ENCODE results near the gene ERC2. TPM values are rescaled to one million over a fixed set of nuclear protein-coding genes. Genes with fewer than 3 reads are reported as not detected.

Gene ERC2
- total RNA-seq, 3 donors from 2014 or later (not counting 1 experiment from before 2014, with no cell fraction given), result not detected

- H3K4me3 ChIP-seq (ENCODE audit: low read length), result no peak overlapping the region
- H3K36me3 ChIP-seq (ENCODE audit: control insufficient read depth, insufficient read depth, low read length), result no peaks in the 10 kb centered on the region
- no peak overlapping the region for H3K27ac Mint-ChIP-seq
- H3K4me1 ChIP-seq (ENCODE audit: control insufficient read depth, insufficient read depth, low read length), result no peaks in the 10 kb centered on the region
- DNase-seq, result no peak
- H3K4me1 Mint-ChIP-seq, result no peaks in the 10 kb centered on the region
- no peak overlapping the region for H3K27ac ChIP-seq (ENCODE audit: low read length)
- H3K27me3 Mint-ChIP-seq (ENCODE audit: low read depth in 2 of 2), result no peaks in the 10 kb centered on the region
- no peaks in the 10 kb centered on the region for H3K9me3 ChIP-seq (ENCODE audit: control insufficient read depth, insufficient read depth, low read length)
- no peaks in the 10 kb centered on the region for H3K9me3 Mint-ChIP-seq
- no peak for ATAC-seq
- 71% methylated on average over 8 of the region's 9 CpGs for WGBS (ENCODE audit: insufficient coverage)
- H3K27me3 ChIP-seq (ENCODE audit: control insufficient read depth, insufficient read depth, low read length), result no peaks in the 10 kb centered on the region
- intact Hi-C loops (cut with micrococcal nuclease), result no loop called here
- no peak overlapping the region for H3K4me3 Mint-ChIP-seq
- H3K36me3 Mint-ChIP-seq, result no peaks in the 10 kb centered on the region
- TF ChIP-seq CTCF (IDR thresholded peaks at IDR 0.05), result no peak
These were observed 882.4 kb downstream of the ERC2 start for GRCh38 chr3:55585856-55586255.

- H3K4me3 Mint-ChIP-seq, result no peak overlapping the region
- Histone ChIP-seq H3K9me3 (ENCODE audit: control insufficient read depth, insufficient read depth, low read length) (no peaks in the 10 kb centered on the region), H3K4me1 (ENCODE audit: control insufficient read depth, insufficient read depth, low read length) (no peaks in the 10 kb centered on the region), H3K27me3 (ENCODE audit: control insufficient read depth, insufficient read depth, low read length) (no peaks in the 10 kb centered on the region), H3K4me3 (ENCODE audit: low read length) (no peak overlapping the region), H3K27ac (ENCODE audit: low read length) (no peak overlapping the region), H3K36me3 (ENCODE audit: control insufficient read depth, insufficient read depth, low read length) (no peaks in the 10 kb centered on the region)
- H3K9me3 Mint-ChIP-seq, result no peaks in the 10 kb centered on the region
- H3K27ac Mint-ChIP-seq, result no peak overlapping the region
- ATAC-seq, result no peak
- 92% methylated on average over 15 of the region's 15 CpGs for WGBS (ENCODE audit: insufficient coverage)
- TF ChIP-seq CTCF (IDR thresholded peaks at IDR 0.05), result no peak
- H3K36me3 Mint-ChIP-seq, result no peaks in the 10 kb centered on the region
- H3K4me1 Mint-ChIP-seq, result no peaks in the 10 kb centered on the region
- no peaks in the 10 kb centered on the region for H3K27me3 Mint-ChIP-seq (ENCODE audit: low read depth in 2 of 2)
- no peak for DNase-seq
- intact Hi-C loops (cut with micrococcal nuclease), result no loop called here
These were observed 883.4 kb downstream of the ERC2 start for GRCh38 chr3:55584716-55585368.

- Histone ChIP-seq H3K4me1 (ENCODE audit: control insufficient read depth, insufficient read depth, low read length) (no peaks in the 10 kb centered on the region), H3K27me3 (ENCODE audit: control insufficient read depth, insufficient read depth, low read length) (no peaks in the 10 kb centered on the region), H3K36me3 (ENCODE audit: control insufficient read depth, insufficient read depth, low read length) (no peaks in the 10 kb centered on the region), H3K27ac (ENCODE audit: low read length) (no peak overlapping the region), H3K4me3 (ENCODE audit: low read length) (no peak overlapping the region), H3K9me3 (ENCODE audit: control insufficient read depth, insufficient read depth, low read length) (no peaks in the 10 kb centered on the region)
- H3K27ac Mint-ChIP-seq, result no peak overlapping the region
- H3K4me1 Mint-ChIP-seq, result no peaks in the 10 kb centered on the region
- no peak overlapping the region for H3K4me3 Mint-ChIP-seq
- TF ChIP-seq CTCF (IDR thresholded peaks at IDR 0.05), result no peak
- no peaks in the 10 kb centered on the region for H3K36me3 Mint-ChIP-seq
- ATAC-seq (no peak), DNase-seq (no peak)
- WGBS (ENCODE audit: insufficient coverage), result 94% methylated on average over 3 of the region's 3 CpGs
- no peaks in the 10 kb centered on the region for H3K27me3 Mint-ChIP-seq (ENCODE audit: low read depth in 2 of 2)
- intact Hi-C loops (cut with micrococcal nuclease), result no loop called here
- H3K9me3 Mint-ChIP-seq, result no peaks in the 10 kb centered on the region
These were observed 884.2 kb downstream of the ERC2 start for GRCh38 chr3:55584030-55584429.

GRCh38 chr3:55583475-55583874, 884.8 kb downstream of the ERC2 start:
- H3K27ac Mint-ChIP-seq, result no peak overlapping the region
- H3K9me3 Mint-ChIP-seq, result no peaks in the 10 kb centered on the region
- no peaks in the 10 kb centered on the region for H3K27me3 Mint-ChIP-seq (ENCODE audit: low read depth in 2 of 2)
- Histone ChIP-seq H3K27me3 (ENCODE audit: control insufficient read depth, insufficient read depth, low read length) (no peaks in the 10 kb centered on the region), H3K4me3 (ENCODE audit: low read length) (no peak overlapping the region), H3K4me1 (ENCODE audit: control insufficient read depth, insufficient read depth, low read length) (no peaks in the 10 kb centered on the region), H3K9me3 (ENCODE audit: control insufficient read depth, insufficient read depth, low read length) (no peaks in the 10 kb centered on the region), H3K27ac (ENCODE audit: low read length) (no peak overlapping the region), H3K36me3 (ENCODE audit: control insufficient read depth, insufficient read depth, low read length) (no peaks in the 10 kb centered on the region)
- no peaks in the 10 kb centered on the region for H3K4me1 Mint-ChIP-seq
- 74% methylated on average over 2 of the region's 3 CpGs for WGBS (ENCODE audit: insufficient coverage)
- no peak overlapping the region for H3K4me3 Mint-ChIP-seq
- TF ChIP-seq CTCF (IDR thresholded peaks at IDR 0.05), result no peak
- no peaks in the 10 kb centered on the region for H3K36me3 Mint-ChIP-seq
- intact Hi-C loops (cut with micrococcal nuclease), result no loop called here
- no peak for ATAC-seq
- no peak for DNase-seq

Data from natural killer cell (primary cell).